DND-41 (cell line): Measurements from ENCODE around the gene PSMC3.

Experiments used
- CTCF ChIP-seq: IDR thresholded peaks from 2 replicates; pipeline ENCODE4 v1.5.1; 2012; ENCODE audit warnings: borderline replicate concordance, low read length, moderate library complexity, mild to moderate bottlenecking; ENCODE audit not compliant: poor library complexity, severe bottlenecking; ENCODE audit errors: extremely low read depth
- EZH2 ChIP-seq: IDR thresholded peaks from 3 replicates; pipeline ENCODE4 v1.6.1; 2012; ENCODE audit warnings: borderline replicate concordance, low read depth, mild to moderate bottlenecking, moderate library complexity, low read length, inconsistent platforms; ENCODE audit not compliant: severe bottlenecking

GRCh38 chr11:47407746-47408590 lies 18.3 kb downstream of the PSMC3 start, which contains the start of gene SLC39A13:
- TF ChIP-seq CTCF (peak; percentile 77), EZH2 (no peak)
